Islet precursor cell (in vitro differentiated cells): ENCODE measurements around the gene COPZ1.
"Not testable (repeated sequence)": the region's sequence is repeated elsewhere in the genome, so short reads cannot be mapped to it uniquely, and the experiment has no call there.

Source experiments
- DNase-seq: peaks from one replicate; pipeline ENCODE4 v3.0.0-alpha.2; 2018

COPZ1 gene

GRCh38 chr12:54294953-54295566 is 29.9 kb upstream of the COPZ1 start:
- DNase-seq: peak; percentile 57

- no peak for DNase-seq
Measured at GRCh38 chr12:54296393-54297099, 28.4 kb upstream of the COPZ1 start.

GRCh38 chr12:54298904-54299303 is 26.0 kb upstream of the COPZ1 start:
- DNase-seq: no peak

GRCh38 chr12:54299515-54300224 is 25.3 kb upstream of the COPZ1 start:
- DNase-seq: peak; percentile 50

- peak; percentile 65 for DNase-seq
Measured at GRCh38 chr12:54300225-54300731, 24.7 kb upstream of the COPZ1 start.

- DNase-seq: peak; percentile 99
Measured at GRCh38 chr12:54300732-54301427, 24.1 kb upstream of the COPZ1 start, which contains the start of gene NFE2. TSS of gene NFE2 (minus strand) at chr12:54301015. CDS start at chr12:54295248, 5,767 bp downstream.

- peak; percentile 84 for DNase-seq
Measured at GRCh38 chr12:54301428-54302048, 23.4 kb upstream of the COPZ1 start.

- DNase-seq: no peak
Measured at GRCh38 chr12:54303640-54304039, 21.3 kb upstream of the COPZ1 start.

- DNase-seq: peak; percentile 88
Measured at GRCh38 chr12:54304187-54304810, 20.6 kb upstream of the COPZ1 start.

- DNase-seq: peak; percentile 58
Measured at GRCh38 chr12:54306925-54307741, 17.8 kb upstream of the COPZ1 start.

GRCh38 chr12:54311051-54311450 is 13.9 kb upstream of the COPZ1 start:
- no peak for DNase-seq

GRCh38 chr12:54312309-54312708 is 12.6 kb upstream of the COPZ1 start:
- DNase-seq: not testable (repeated sequence)

GRCh38 chr12:54321363-54321762 is 3.6 kb upstream of the COPZ1 start:
- DNase-seq: no peak

- DNase-seq: not testable (repeated sequence)
Measured at GRCh38 chr12:54325442-54326109, 645 bp downstream of the COPZ1 start.

GRCh38 chr12:54328595-54329337 is 3.8 kb downstream of the COPZ1 start:
- no peak for DNase-seq

GRCh38 chr12:54329759-54330158 is 4.8 kb downstream of the COPZ1 start:
- DNase-seq: peak; percentile 83

- peak; percentile 74 for DNase-seq
Measured at GRCh38 chr12:54330442-54330841, 5.5 kb downstream of the COPZ1 start.

- DNase-seq: no peak
Measured at GRCh38 chr12:54331461-54331860, 6.5 kb downstream of the COPZ1 start.

- DNase-seq: no peak
Measured at GRCh38 chr12:54333420-54334034, 8.6 kb downstream of the COPZ1 start.
